HCT116 (cell line): Measurements from ENCODE around the gene CDK1. TPM values are rescaled to one million over a fixed set of nuclear protein-coding genes. Genes with fewer than 3 reads are reported as not detected.

Experiments
- ATAC-seq: fragments of 200-7000 bp; cut with Tn5 transposase; 2 replicates; pipeline ENCODE4 v1.9.1; 2020; ENCODE audit warnings: mild to moderate bottlenecking, moderate library complexity
- BruUV-seq: library from RNA; stranded (reverse); fragments of 400-500 nt; replicated peaks from 2 replicates; lab custom pipeline; 2021; lab: Mats Ljungman, UMichigan
- CTCF ChIA-PET: fragments of 300-600 bp; sonication (Branson Sonifier 250); formaldehyde crosslinking; loops from one replicate; lab custom pipeline; 2021; ENCODE audit warnings: antibody characterized with exemption; lab: Charles Lee
- POLR2A ChIA-PET: fragments of 300-600, 350-600 bp; sonication (Branson Sonifier 250); formaldehyde crosslinking; loops from one replicate; lab custom pipeline; 2021; ENCODE audit warnings: antibody characterized with exemption; lab: Charles Lee
- RAD21 ChIA-PET, 2 experiments: fragments of 300-600 bp; sonication (Branson Sonifier 250); formaldehyde crosslinking; loops; one replicate each; lab custom pipeline; 2023; ENCODE audit warnings: low total read pairs in 2 of 2; ENCODE audit not compliant: uncharacterized antibody in 2 of 2, unreplicated experiment in 2 of 2, low non-redundant PET in 1 of 2; lab: Charles Lee
- DNase-seq: peaks from one replicate; pipeline ENCODE4 v3.0.0-alpha.2; 2010; ENCODE audit warnings: low read depth, low spot score
- H2AFZ ChIP-seq: fragments of 200-600 bp; shearing (Covaris generic), sonication (generic); 2 replicates; pipeline ENCODE4 v1.6.1; 2017; ENCODE audit warnings: low read depth, mixed run types, mixed read lengths, antibody characterized with exemption, low read length; ENCODE audit not compliant: poor library complexity, severe bottlenecking
- H3K27ac ChIP-seq: 2 replicates; pipeline ENCODE4 v1.5.1; 2012; ENCODE audit warnings: low read depth, low read length
- H3K27me3 ChIP-seq: fragments of 200-600 bp; sonication (generic); 2 replicates; pipeline ENCODE4 v1.6.1; 2016; ENCODE audit warnings: mixed run types, low read length, mixed read lengths; ENCODE audit not compliant: insufficient read depth
- H3K36me3 ChIP-seq, 2 experiments: fragments of 200-500 bp in 1 of 2; fragments of 200-600 bp in 1 of 2; sonication (Bioruptor generic) in 1 of 2; sonication (generic) in 1 of 2; 2 replicates each; pipeline versions ENCODE4 v1.5.1 to v1.6.1; 2014 to 2016; ENCODE audit warnings: low read length in 2 of 2, inconsistent platforms in 1 of 2, mixed read lengths in 1 of 2, mixed run types in 1 of 2; ENCODE audit not compliant: insufficient read depth in 2 of 2, control insufficient read depth in 1 of 2
- H3K4me1 ChIP-seq, 2 experiments: fragments of 200-600 bp in 1 of 2; sonication (generic) in 1 of 2; 2 replicates each; pipeline versions ENCODE4 v1.5.1 to v1.6.1; 2012 to 2017; ENCODE audit warnings: low read length in 2 of 2, inconsistent platforms in 1 of 2, mild to moderate bottlenecking in 1 of 2, mixed read lengths in 1 of 2, mixed run types in 1 of 2, moderate library complexity in 1 of 2; ENCODE audit not compliant: insufficient read depth in 2 of 2, control insufficient read depth in 1 of 2
- H3K4me2 ChIP-seq: fragments of 200-600 bp; sonication (generic); 2 replicates; pipeline ENCODE4 v1.6.1; 2017; ENCODE audit warnings: mixed run types, low read length, mixed read lengths
- H3K4me3 ChIP-seq, 2 experiments: fragments of 200-600 bp in 1 of 2; sonication (generic) in 1 of 2; replicated peaks in 1 of 2; 2 replicates each; pipeline ENCODE4 v1.5.1; 2011 to 2016; ENCODE audit warnings: low read length in 2 of 2, control low read depth in 1 of 2, low read depth in 1 of 2, mild to moderate bottlenecking in 1 of 2, mixed read lengths in 1 of 2, mixed run types in 1 of 2
- H3K79me2 ChIP-seq: fragments of 200-600 bp; sonication (generic); 2 replicates; pipeline ENCODE4 v1.6.1; 2017; ENCODE audit warnings: mild to moderate bottlenecking, mixed run types, low read length, moderate library complexity, mixed read lengths; ENCODE audit not compliant: insufficient read depth
- H3K9ac ChIP-seq: fragments of 200-600 bp; sonication (generic); 2 replicates; pipeline ENCODE4 v1.6.1; 2016; ENCODE audit warnings: low read length, mixed read lengths
- H3K9me2 ChIP-seq: fragments of 200-600 bp; sonication (generic), shearing (Covaris generic); 2 replicates; pipeline ENCODE4 v1.6.1; 2017; ENCODE audit warnings: mixed run types, mild to moderate bottlenecking, moderate library complexity; ENCODE audit not compliant: insufficient read depth
- H3K9me3 ChIP-seq, 2 experiments: fragments of 200-500 bp in 1 of 2; fragments of 200-600 bp in 1 of 2; sonication (Bioruptor generic) in 1 of 2; sonication (generic) in 1 of 2; 2 replicates each; pipeline ENCODE4 v1.6.1; 2014 to 2017; ENCODE audit warnings: low read length in 2 of 2, mixed read lengths in 2 of 2, inconsistent platforms in 1 of 2, low read depth in 1 of 2, mild to moderate bottlenecking in 1 of 2, mixed run types in 1 of 2, moderate library complexity in 1 of 2; ENCODE audit not compliant: control insufficient read depth in 1 of 2, insufficient read depth in 1 of 2
- H4K20me1 ChIP-seq: fragments of 200-600 bp; sonication (generic), shearing (Covaris generic); 2 replicates; pipeline ENCODE4 v1.6.1; 2017; ENCODE audit warnings: mixed run types, mild to moderate bottlenecking, moderate library complexity; ENCODE audit not compliant: insufficient read depth
- ATF3 ChIP-seq: IDR thresholded peaks from 2 replicates; pipeline ENCODE4 v1.6.1; 2012
- CBX3 ChIP-seq: IDR thresholded peaks from 2 replicates; pipeline ENCODE4 v1.6.1; 2012; ENCODE audit warnings: low read depth
- ELF1 ChIP-seq: IDR thresholded peaks from 2 replicates; pipeline ENCODE4 v1.6.1; 2012; ENCODE audit warnings: low read depth, borderline replicate concordance
- EZH2 ChIP-seq: fragments of 200-600 bp; sonication (generic); IDR thresholded peaks from 2 replicates; pipeline ENCODE4 v1.6.1; 2017; ENCODE audit warnings: antibody characterized with exemption, mixed run types
- POLR2A ChIP-seq: IDR thresholded peaks from 2 replicates; pipeline ENCODE4 v1.7.0; 2011; ENCODE audit warnings: borderline replicate concordance; ENCODE audit not compliant: insufficient read depth, insufficient read length; ENCODE audit errors: extremely low read depth
- POLR2AphosphoS5 ChIP-seq: IDR thresholded peaks from 2 replicates; pipeline ENCODE4 v1.6.1; 2011; ENCODE audit warnings: mild to moderate bottlenecking, low read depth, low read length, moderate library complexity
- RAD21 ChIP-seq: IDR thresholded peaks from 2 replicates; pipeline ENCODE4 v1.6.1; 2012; ENCODE audit warnings: low read depth, mild to moderate bottlenecking
- REST ChIP-seq: IDR thresholded peaks from 2 replicates; pipeline ENCODE4 v1.6.1; 2012; ENCODE audit warnings: low read depth
- SIN3A ChIP-seq: IDR thresholded peaks from 2 replicates; pipeline ENCODE4 v1.6.1; 2012; ENCODE audit warnings: low read depth
- SP1 ChIP-seq: IDR thresholded peaks from 2 replicates; pipeline ENCODE4 v1.6.1; 2012; ENCODE audit warnings: low read depth
- TCF7L2 ChIP-seq: IDR thresholded peaks from 2 replicates; pipeline ENCODE4 v1.7.0; 2011; ENCODE audit warnings: borderline replicate concordance, inconsistent platforms; ENCODE audit not compliant: insufficient read depth, insufficient read length; ENCODE audit errors: extremely low read depth
- YY1 ChIP-seq: IDR thresholded peaks from 2 replicates; pipeline ENCODE4 v1.6.1; 2011; ENCODE audit warnings: low read length, low read depth, moderate library complexity, mild to moderate bottlenecking; ENCODE audit not compliant: insufficient replicate concordance; ENCODE audit errors: extremely low read depth
- ZBTB33 ChIP-seq: IDR thresholded peaks from 2 replicates; pipeline ENCODE4 v1.6.1; 2011; ENCODE audit warnings: mild to moderate bottlenecking, low read length, moderate library complexity; ENCODE audit not compliant: insufficient replicate concordance; ENCODE audit errors: extremely low read depth
- ZNF274 ChIP-seq: fragments of 200-500 bp; sonication (Bioruptor generic); IDR thresholded peaks from 2 replicates; pipeline ENCODE4 v1.6.1; 2014; ENCODE audit warnings: mild to moderate bottlenecking, low read depth, low read length, inconsistent platforms
- intact Hi-C: fragments of 100-400 bp; cut with micrococcal nuclease; formaldehyde crosslinking; loops from 2 replicates; pipeline ENCODE4 v1.10.0; 2022
- total RNA-seq: library from RNA; stranded (reverse); gene quantifications from one replicate; pipeline ENCODE4 v1.2.1, GENCODE V29; 2021; ENCODE audit not compliant: unreplicated experiment

CDK1 gene
- total RNA-seq, 1 experiment from 2014 or later = 104 TPM

GRCh38 chr10:60739558-60739957 is 38.7 kb upstream of the CDK1 start:
- no peak overlapping the region for H3K27ac ChIP-seq
- no TSS peak for BruUV-seq
- H4K20me1 ChIP-seq = no peaks in the 10 kb centered on the region
- ChIA-PET POLR2A (no interaction called here), RAD21 (no interaction called here), CTCF (no interaction called here)
- no peak for TF ChIP-seq YY1
- no peak for TF ChIP-seq REST
- no peak for TF ChIP-seq SP1
- no peak for TF ChIP-seq ATF3
- no peak for TF ChIP-seq POLR2A
- TF ChIP-seq TCF7L2 = no peak
- no peak for TF ChIP-seq RAD21
- TF ChIP-seq ZBTB33 = no peak
- TF ChIP-seq POLR2AphosphoS5 = no peak
- TF ChIP-seq CBX3 = no peak
- no peak for TF ChIP-seq ZNF274
- TF ChIP-seq SIN3A = no peak
- TF ChIP-seq EZH2 = no peak
- TF ChIP-seq ELF1 = no peak
- DNase-seq (no peak), ATAC-seq (no peak)
- no peaks in the 10 kb centered on the region for H3K36me3 ChIP-seq
- intact Hi-C loops = no loop called here
- H3K27me3 ChIP-seq = no peaks in the 10 kb centered on the region
- H3K4me2 ChIP-seq = no peak overlapping the region
- no peaks in the 10 kb centered on the region for H3K79me2 ChIP-seq
- H3K9ac ChIP-seq = no peak overlapping the region
- H3K4me3 ChIP-seq = no peak overlapping the region
- H3K9me3 ChIP-seq = no peaks in the 10 kb centered on the region
- H3K4me1 ChIP-seq = no peaks in the 10 kb centered on the region
- H2AFZ ChIP-seq = no peak overlapping the region
- no peaks in the 10 kb centered on the region for H3K9me2 ChIP-seq
